T-cell (primary cell): Measurements from ENCODE around the gene RNGTT. TPM values are rescaled to one million over a fixed set of nuclear protein-coding genes. Genes with fewer than 3 reads are reported as not detected.

Experiments
- ATAC-seq, 4 experiments: fragments of 200-7000 bp in 3 of 4; fragments of 150-1000 bp in 1 of 4; cut with Tn5 transposase; replicated peaks in 1 of 4; 1 replicate in 3 of 4; 2 replicates in 1 of 4; pipeline ENCODE4 v1.10.0; 2021; ENCODE audit warnings: moderate library complexity in 3 of 4, mild to moderate bottlenecking in 2 of 4, moderate number of reproducible peaks in 1 of 4
- CTCF ChIA-PET, 2 donors: fragments of 300-600 bp; sonication (Branson Sonifier 250); formaldehyde crosslinking; loops; one replicate each; lab custom pipeline; 2022; ENCODE audit warnings: antibody characterized with exemption in 2 of 2; lab: Charles Lee
- POLR2A ChIA-PET, 2 donors: fragments of 300-600 bp; sonication (Branson Sonifier 250); formaldehyde crosslinking; loops; one replicate each; lab custom pipeline; 2022; ENCODE audit warnings: antibody characterized with exemption in 2 of 2; lab: Charles Lee
- DNase-seq, 35 experiments: peaks; one replicate each; pipeline versions ENCODE4 v3.0.0 to v3.0.0-alpha.2; 2013 to 2023
- H3K27ac ChIP-seq: one replicate; pipeline ENCODE4 v1.5.1; 2013; ENCODE audit warnings: low read length
- H3K27me3 ChIP-seq, 2 experiments: replicated peaks in 1 of 2; 1 replicate in 1 of 2; 2 replicates in 1 of 2; pipeline versions ENCODE4 v1.6.1 to v1.7.0; 2013; ENCODE audit warnings: low read length in 1 of 2, mixed read lengths in 1 of 2; ENCODE audit not compliant: control insufficient read depth in 2 of 2, insufficient read depth in 2 of 2; ENCODE audit errors: extremely low read depth in 1 of 2
- H3K36me3 ChIP-seq, 2 donors: 1 replicate in 1 of 2; 2 replicates in 1 of 2; pipeline versions ENCODE4 v1.6.1 to v1.7.0; 2013; ENCODE audit warnings: low read length in 1 of 2; ENCODE audit not compliant: control insufficient read depth in 2 of 2, insufficient read depth in 1 of 2; ENCODE audit errors: extremely low read depth in 1 of 2
- H3K4me1 ChIP-seq, 2 experiments: 1 replicate in 1 of 2; 2 replicates in 1 of 2; pipeline versions ENCODE4 v1.6.1 to v1.7.0; 2013; ENCODE audit warnings: low read length in 2 of 2, mixed read lengths in 1 of 2; ENCODE audit not compliant: insufficient read depth in 2 of 2, control insufficient read depth in 1 of 2; ENCODE audit errors: extremely low read depth in 1 of 2
- H3K4me3 ChIP-seq, 2 donors: 1 replicate in 1 of 2; 2 replicates in 1 of 2; pipeline versions ENCODE4 v1.5.1 to v1.7.0; 2013; ENCODE audit warnings: mild to moderate bottlenecking in 2 of 2, low read length in 1 of 2, moderate library complexity in 1 of 2; ENCODE audit not compliant: control insufficient read depth in 1 of 2; ENCODE audit errors: extremely low read depth in 1 of 2
- H3K9me3 ChIP-seq: 2 replicates; pipeline ENCODE4 v1.7.0; 2013
- H3K27ac Mint-ChIP-seq, 2 donors: one replicate each; pipeline ENCODE4 v1.8.0; 2020 to 2021; ENCODE audit warnings: mild to moderate bottlenecking in 2 of 2, mixed read lengths in 2 of 2
- H3K27me3 Mint-ChIP-seq, 2 donors: one replicate each; pipeline ENCODE4 v1.8.0; 2021 to 2022; ENCODE audit warnings: mixed read lengths in 2 of 2
- H3K36me3 Mint-ChIP-seq: one replicate; pipeline ENCODE4 v1.8.0; 2021; ENCODE audit warnings: mixed read lengths
- H3K4me1 Mint-ChIP-seq, 3 donors: one replicate each; pipeline ENCODE4 v1.8.0; 2020 to 2022; ENCODE audit warnings: mixed read lengths in 3 of 3, mild to moderate bottlenecking in 1 of 3
- H3K4me3 Mint-ChIP-seq, 3 donors: one replicate each; pipeline ENCODE4 v1.8.0; 2020 to 2022; ENCODE audit warnings: mild to moderate bottlenecking in 3 of 3, mixed read lengths in 3 of 3, moderate library complexity in 3 of 3
- H3K9me3 Mint-ChIP-seq, 3 donors: one replicate each; pipeline ENCODE4 v1.8.0; 2020 to 2022; ENCODE audit warnings: mixed read lengths in 3 of 3
- WGBS: methylation state at CpG from one replicate; pipeline ENCODE4 v1.1.5; 2013; ENCODE audit warnings: missing lambda C conversion rate; ENCODE audit not compliant: insufficient coverage; 5-methylcytosine and 5-hydroxymethylcytosine counted together
- total RNA-seq, 35 experiments: library from RNA in 6 of 35; stranded (reverse) in 6 of 35; fragments of 120-200 nt in 1 of 35; gene quantifications; one replicate each; pipeline versions ENCODE4 v1.2.1 to v1.2.4 and lab custom pipeline; 2013 to 2026

The RNGTT gene
- total RNA-seq, 5 donors from 2014 or later (not counting 1 experiment from before 2014, with no cell fraction given): 16.6 to 22.2 (median 17.5) TPM

- Mint-ChIP-seq H3K36me3 (peaks cover 15% of the 10 kb centered on the region), H3K27ac (no peak overlapping the region), H3K4me1 (peaks cover 24 to 30% (median 28%) of the 10 kb centered on the region in 3 donors), H3K4me3 (no peak overlapping the region), H3K27me3 (no peaks in the 10 kb centered on the region), H3K9me3 (no peaks in the 10 kb centered on the region)
- 100% methylated on average over 1 of the region's 2 CpGs for WGBS
- peaks cover 0 to 14% of the 10 kb centered on the region in 2 experiments for H3K4me1 ChIP-seq
- no peak overlapping the region for H3K27ac ChIP-seq
- no peak for ATAC-seq
- H3K36me3 ChIP-seq: peaks cover 6 to 9% of the 10 kb centered on the region in 2 donors
- no peak overlapping the region for H3K4me3 ChIP-seq
- POLR2A ChIA-PET: no interaction called here
- H3K27me3 ChIP-seq: no peaks in the 10 kb centered on the region
- CTCF ChIA-PET: interaction anchor here in 1 of 2 donors (1.8 kb wide), 1 partner anchor 12 kb away, joined by 4 read pairs; no protein-coding TSS in a partner anchor
- no peaks in the 10 kb centered on the region for H3K9me3 ChIP-seq
- DNase-seq: no peak
These were observed 96.6 kb downstream of the RNGTT start for GRCh38 chr6:88866856-88867255.

GRCh38 chr6:88865275-88865674 lies 98.1 kb downstream of the RNGTT start:
- WGBS: no CpG with 5 or more reads among the region's 2 CpGs
- H3K4me1 ChIP-seq: peaks cover 0 to 14% of the 10 kb centered on the region in 2 experiments
- H3K9me3 Mint-ChIP-seq: no peaks in the 10 kb centered on the region
- H3K4me3 ChIP-seq: no peak overlapping the region
- POLR2A ChIA-PET: interaction anchor here in 1 of 2 donors (0.8 kb wide), 1 partner anchor 11 kb away, joined by 3 read pairs; no protein-coding TSS in a partner anchor
- H3K36me3 Mint-ChIP-seq: peaks cover 25% of the 10 kb centered on the region
- no peaks in the 10 kb centered on the region for H3K9me3 ChIP-seq
- H3K27ac Mint-ChIP-seq: peak overlapping the region; percentile 85 to 89
- H3K27me3 Mint-ChIP-seq: no peaks in the 10 kb centered on the region
- no peak overlapping the region for H3K27ac ChIP-seq
- H3K4me1 Mint-ChIP-seq: peaks cover 24 to 28% (median 28%) of the 10 kb centered on the region in 3 donors
- CTCF ChIA-PET: interaction anchor here in 1 of 2 donors (0.7 kb wide), 1 partner anchor 290 kb away, joined by 4 read pairs; no protein-coding TSS in a partner anchor
- peak overlapping the region in 2 of 3 donors; percentile 54 to 55 for H3K4me3 Mint-ChIP-seq
- DNase-seq (no peak), ATAC-seq (peak; percentile 18 to 46 (median 37))
- H3K27me3 ChIP-seq: no peaks in the 10 kb centered on the region
- H3K36me3 ChIP-seq: peaks cover 6 to 9% of the 10 kb centered on the region in 2 donors

GRCh38 chr6:88864359-88865054 lies 98.9 kb downstream of the RNGTT start:
- Mint-ChIP-seq H3K36me3 (peaks cover 26% of the 10 kb centered on the region), H3K27me3 (no peaks in the 10 kb centered on the region), H3K27ac (peak overlapping the region in 1 of 2 donors; percentile 2), H3K4me1 (peaks cover 24 to 29% (median 28%) of the 10 kb centered on the region in 3 donors), H3K4me3 (no peak overlapping the region), H3K9me3 (no peaks in the 10 kb centered on the region)
- Histone ChIP-seq H3K4me3 (no peak overlapping the region), H3K27ac (no peak overlapping the region), H3K27me3 (no peaks in the 10 kb centered on the region), H3K4me1 (peaks cover 0 to 14% of the 10 kb centered on the region in 2 experiments), H3K36me3 (peaks cover 6 to 9% of the 10 kb centered on the region in 2 donors), H3K9me3 (no peaks in the 10 kb centered on the region)
- ChIA-PET CTCF (interaction anchor here in 1 of 2 donors (0.5 to 0.6 kb wide), 2 partner anchors 931 to 1084 kb away, joined by 5 read pairs; no protein-coding TSS in a partner anchor), POLR2A (interaction anchor here in 1 of 2 donors (0.6 kb wide), 1 partner anchor 1585 kb away, joined by 4 read pairs; no protein-coding TSS in a partner anchor)
- ATAC-seq (no peak), DNase-seq (no peak)

GRCh38 chr6:88860310-88860709 lies 103.1 kb downstream of the RNGTT start:
- WGBS: 100% methylated on average over 1 of the region's 2 CpGs
- H3K27ac Mint-ChIP-seq: no peak overlapping the region
- CTCF ChIA-PET: interaction anchor here (0.5 to 0.7 kb wide), 2 partner anchors 1028 to 1622 kb away, joined by 3 read pairs; no protein-coding TSS in a partner anchor

GRCh38 chr6:88858455-88858854 lies 105.0 kb downstream of the RNGTT start:
- peaks cover 42% of the 10 kb centered on the region for H3K36me3 Mint-ChIP-seq
- Histone ChIP-seq H3K36me3 (peaks cover 6 to 9% of the 10 kb centered on the region in 2 donors), H3K27ac (no peak overlapping the region), H3K4me3 (no peak overlapping the region), H3K9me3 (no peaks in the 10 kb centered on the region), H3K4me1 (no peaks in the 10 kb centered on the region), H3K27me3 (no peaks in the 10 kb centered on the region)
- POLR2A ChIA-PET: interaction anchor here in 1 of 2 donors (0.6 kb wide), 1 partner anchor 1597 kb away, joined by 3 read pairs; no protein-coding TSS in a partner anchor
- no peak overlapping the region for H3K27ac Mint-ChIP-seq
- CTCF ChIA-PET: interaction anchor here in 1 of 2 donors (0.6 kb wide), 1 partner anchor 1242 kb away, joined by 5 read pairs; no protein-coding TSS in a partner anchor
- H3K4me1 Mint-ChIP-seq: peaks cover 0 to 7% (median under 1%) of the 10 kb centered on the region in 3 donors
- no peak for DNase-seq
- H3K9me3 Mint-ChIP-seq: no peaks in the 10 kb centered on the region
- WGBS: no CpG with 5 or more reads among the region's 3 CpGs
- ATAC-seq: no peak
- H3K4me3 Mint-ChIP-seq: no peak overlapping the region
- H3K27me3 Mint-ChIP-seq: no peaks in the 10 kb centered on the region

More at GRCh38 chr6:88860310-88860709, 103.1 kb downstream of the RNGTT start:
- DNase-seq (no peak), ATAC-seq (no peak)
- Mint-ChIP-seq H3K4me1 (peaks cover 8 to 17% (median 13%) of the 10 kb centered on the region in 3 donors), H3K27me3 (no peaks in the 10 kb centered on the region), H3K4me3 (no peak overlapping the region), H3K9me3 (no peaks in the 10 kb centered on the region), H3K36me3 (peaks cover 38% of the 10 kb centered on the region)
- Histone ChIP-seq H3K27ac (no peak overlapping the region), H3K27me3 (no peaks in the 10 kb centered on the region), H3K9me3 (no peaks in the 10 kb centered on the region), H3K4me1 (peaks cover 0 to 5% of the 10 kb centered on the region in 2 experiments), H3K36me3 (peaks cover 6 to 9% of the 10 kb centered on the region in 2 donors), H3K4me3 (no peak overlapping the region)
- POLR2A ChIA-PET: no interaction called here

- Mint-ChIP-seq H3K9me3 (no peaks in the 10 kb centered on the region), H3K27me3 (no peaks in the 10 kb centered on the region), H3K27ac (no peak overlapping the region), H3K36me3 (peaks cover 40% of the 10 kb centered on the region), H3K4me1 (peaks cover 0 to 7% (median 0%) of the 10 kb centered on the region in 3 donors), H3K4me3 (no peak overlapping the region)
- POLR2A ChIA-PET: no interaction called here
- Histone ChIP-seq H3K9me3 (no peaks in the 10 kb centered on the region), H3K27me3 (no peaks in the 10 kb centered on the region), H3K27ac (no peak overlapping the region), H3K4me3 (no peak overlapping the region), H3K4me1 (no peaks in the 10 kb centered on the region), H3K36me3 (no peaks in the 10 kb centered on the region)
- no peak for ATAC-seq
- WGBS: no CpG with 5 or more reads among the region's 1 CpG
- no peak for DNase-seq
- CTCF ChIA-PET: interaction anchor here in 1 of 2 donors (0.6 to 0.9 kb wide), 2 partner anchors 15 to 922 kb away, joined by 4 read pairs; no protein-coding TSS in a partner anchor
These were observed 106.9 kb downstream of the RNGTT start for GRCh38 chr6:88856566-88856965.
